ENCODE measurements around the gene ARV1. TPM values are rescaled to one million over a fixed set of nuclear protein-coding genes. Genes with fewer than 3 reads are reported as not detected.
A peak's percentile ranks its signal among the peaks of the same experiment; 100 is the strongest.
"Not testable (repeated sequence)": the region's sequence is repeated elsewhere in the genome, so short reads cannot be mapped to it uniquely, and the experiment has no call there.

ARV1 gene
- total and polyA plus RNA-seq, 2 of the 13 experiments (the other 11 are each of a cell fraction or from before 2014, with no cell fraction given): 13.0 to 15.2 TPM

- no peak overlapping the region for H3K27ac ChIP-seq (ENCODE audit: extremely low read length, insufficient read depth, low read length)
- in situ Hi-C loops (cut with HindIII; ENCODE audit: extremely low pct_ligation_motif_present, low pct_unique_long_range_greater_than_20kb): no loop called here
- H2AFZ ChIP-seq (ENCODE audit: low read length): no peak overlapping the region
- DNase-seq (ENCODE audit: low spot score) (no peak), FAIRE-seq (no peak), ATAC-seq (no peak)
- H3K4me3 ChIP-seq (replicated peaks in 1 of 3; ENCODE audit: insufficient read depth in 1 of 3, low read depth in 2 of 3, low read length in 3 of 3): no peak overlapping the region
- no TSS peak for BruUV-seq (replicated peaks)
- intact Hi-C loops (cut with micrococcal nuclease; ENCODE audit: unreplicated experiment): no loop called here
- peaks cover 8% of the 10 kb centered on the region for H3K9me3 ChIP-seq (ENCODE audit: low read length)
- CTCF ChIA-PET (ENCODE audit: low intra/inter-chr PET ratio, low total read pairs): no interaction called here
- no peak overlapping the region for H3K9ac ChIP-seq (ENCODE audit: insufficient read depth, low read depth, low read length)
- TF ChIP-seq MAFK (conservative IDR thresholded peaks at IDR 0.05 in 1 of 2, IDR thresholded peaks at IDR 0.05 in 1 of 2; ENCODE audit: low read length in 2 of 2): peak; percentile 63 to 70
- peak; percentile 51 for TF ChIP-seq MAFF (IDR thresholded peaks at IDR 0.05; ENCODE audit: low read depth, low read length)
- no peak for TF ChIP-seq SOX6 (IDR thresholded peaks at IDR 0.05)
- no peak for TF ChIP-seq SOX6 (CRISPR knock-in tag; IDR thresholded peaks at IDR 0.05)
- no peak for TF ChIP-seq FOXP4 (CRISPR knock-in tag; IDR thresholded peaks at IDR 0.05)
- TF ChIP-seq TGIF2 (CRISPR knock-in tag; IDR thresholded peaks at IDR 0.05): no peak
- no peak for TF ChIP-seq PRDM4 (CRISPR knock-in tag; IDR thresholded peaks at IDR 0.05; ENCODE audit: borderline replicate concordance)
- no peak for TF ChIP-seq ZBTB33 (CRISPR knock-in tag; IDR thresholded peaks at IDR 0.05)
- H3K36me3 ChIP-seq (replicated peaks in 1 of 2; ENCODE audit: control insufficient read depth in 1 of 2, insufficient read depth in 2 of 2, low read length in 2 of 2): peaks cover 10 to 36% of the 10 kb centered on the region in 2 experiments; a peak in 4 of 5 replicates
- no peaks in the 10 kb centered on the region for H3K4me1 ChIP-seq (ENCODE audit: insufficient read depth, low read length)
- POLR2A ChIA-PET: no interaction called here
- no peak overlapping the region for H3K4me2 ChIP-seq (ENCODE audit: low read depth, low read length)
- no peaks in the 10 kb centered on the region for H3K27me3 ChIP-seq (ENCODE audit: control insufficient read depth in 1 of 2, insufficient read depth in 2 of 2, low read length in 2 of 2)
- no peaks in the 10 kb centered on the region for H3K79me2 ChIP-seq (ENCODE audit: insufficient read depth, low read length)
- no peaks in the 10 kb centered on the region for H4K20me1 ChIP-seq (ENCODE audit: insufficient read depth, low read length)
Measured at GRCh38 chr1:231001892-231002291, 23.0 kb downstream of the ARV1 start.

GRCh38 chr1:231007535-231007934 is 28.6 kb downstream of the ARV1 start:
- ATAC-seq; DNase-seq (ENCODE audit: low spot score); H3K27me3 ChIP-seq (ENCODE audit: control insufficient read depth in 1 of 2, insufficient read depth in 2 of 2, low read length in 2 of 2); H3K4me1 ChIP-seq (ENCODE audit: insufficient read depth, low read length); H3K4me3 ChIP-seq (replicated peaks in 1 of 3; ENCODE audit: insufficient read depth in 1 of 3, low read depth in 2 of 3, low read length in 3 of 3); CTCF ChIA-PET (ENCODE audit: low intra/inter-chr PET ratio, low total read pairs); POLR2A ChIA-PET; FAIRE-seq; intact Hi-C loops (cut with micrococcal nuclease; ENCODE audit: unreplicated experiment); H3K9ac ChIP-seq (ENCODE audit: insufficient read depth, low read depth, low read length); H2AFZ ChIP-seq (ENCODE audit: low read length); H3K9me3 ChIP-seq (ENCODE audit: low read length); H3K27ac ChIP-seq (ENCODE audit: extremely low read length, insufficient read depth, low read length); H3K36me3 ChIP-seq (replicated peaks in 1 of 2; ENCODE audit: control insufficient read depth in 1 of 2, insufficient read depth in 2 of 2, low read length in 2 of 2); H3K4me2 ChIP-seq (ENCODE audit: low read depth, low read length); BruUV-seq (replicated peaks); in situ Hi-C loops (cut with HindIII; ENCODE audit: extremely low pct_ligation_motif_present, low pct_unique_long_range_greater_than_20kb); H3K79me2 ChIP-seq (ENCODE audit: insufficient read depth, low read length); H4K20me1 ChIP-seq (ENCODE audit: insufficient read depth, low read length): not testable (repeated sequence)
- WGBS (ENCODE audit: low lambda C conversion rate): 3% methylated on average over 1 of the region's 1 CpG

Measured in HepG2 (cell line).